ENCODE measurements around the gene PIGH.

PIGH gene

DNA sequence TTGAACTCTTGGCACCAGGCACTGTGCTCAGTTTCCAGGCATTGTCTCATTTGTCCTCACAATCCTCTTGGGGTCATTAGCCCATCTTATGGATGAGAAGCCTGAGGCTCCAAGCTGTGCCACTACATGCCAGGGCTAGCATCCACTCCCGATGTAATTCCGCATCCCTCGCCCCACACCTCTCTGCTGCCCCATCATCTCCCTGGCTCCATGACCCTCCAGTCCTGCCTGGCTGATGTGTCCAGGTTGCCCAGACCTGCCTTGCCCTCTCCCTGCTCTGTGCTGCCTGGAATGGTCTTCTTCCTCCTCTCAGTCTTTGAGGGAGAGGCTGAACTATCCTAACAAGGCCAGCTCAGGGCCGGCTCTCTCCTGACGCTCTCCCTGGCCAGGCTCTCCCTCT lies 27.5 kb downstream of the PIGH start:
- TF ChIP-seq, protein P1, sequence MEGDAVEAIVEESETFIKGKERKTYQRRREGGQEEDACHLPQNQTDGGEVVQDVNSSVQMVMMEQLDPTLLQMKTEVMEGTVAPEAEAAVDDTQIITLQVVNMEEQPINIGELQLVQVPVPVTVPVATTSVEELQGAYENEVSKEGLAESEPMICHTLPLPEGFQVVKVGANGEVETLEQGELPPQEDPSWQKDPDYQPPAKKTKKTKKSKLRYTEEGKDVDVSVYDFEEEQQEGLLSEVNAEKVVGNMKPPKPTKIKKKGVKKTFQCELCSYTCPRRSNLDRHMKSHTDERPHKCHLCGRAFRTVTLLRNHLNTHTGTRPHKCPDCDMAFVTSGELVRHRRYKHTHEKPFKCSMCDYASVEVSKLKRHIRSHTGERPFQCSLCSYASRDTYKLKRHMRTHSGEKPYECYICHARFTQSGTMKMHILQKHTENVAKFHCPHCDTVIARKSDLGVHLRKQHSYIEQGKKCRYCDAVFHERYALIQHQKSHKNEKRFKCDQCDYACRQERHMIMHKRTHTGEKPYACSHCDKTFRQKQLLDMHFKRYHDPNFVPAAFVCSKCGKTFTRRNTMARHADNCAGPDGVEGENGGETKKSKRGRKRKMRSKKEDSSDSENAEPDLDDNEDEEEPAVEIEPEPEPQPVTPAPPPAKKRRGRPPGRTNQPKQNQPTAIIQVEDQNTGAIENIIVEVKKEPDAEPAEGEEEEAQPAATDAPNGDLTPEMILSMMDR (conservative IDR thresholded peaks at IDR 0.05; ENCODE audit: low read depth) = no peak
- POLR2A ChIA-PET (ENCODE audit: low non-redundant PET) = interaction anchor here (1.8 kb wide), 1 partner anchor 44 kb away, joined by 5 read pairs; no protein-coding TSS in a partner anchor
- no peak overlapping the region for H3K27ac ChIP-seq
- CTCF ChIA-PET = interaction anchor here (0.6 to 4.5 kb wide), 7 partner anchors 11 to 153 kb away, joined by 5 to 84 read pairs (median 10); no protein-coding TSS in a partner anchor
- DNase-seq (ENCODE audit: low spot score) = no peak

DNA sequence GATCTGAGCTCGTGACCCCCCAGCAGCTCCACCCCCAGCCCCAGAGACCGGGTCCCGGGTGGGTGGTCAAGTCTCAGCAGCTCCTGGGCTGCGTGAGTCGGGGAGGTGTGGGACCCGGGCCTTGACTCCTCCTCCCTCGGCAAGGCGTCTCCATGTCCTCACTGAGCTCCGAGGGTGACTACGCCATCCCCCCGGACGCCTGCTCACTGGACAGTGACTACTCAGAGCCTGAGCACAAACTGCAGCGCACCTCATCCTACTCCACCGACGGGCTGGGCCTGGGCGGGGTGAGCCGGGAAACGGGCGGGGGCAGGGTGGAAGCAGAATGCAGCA lies 28.1 kb downstream of the PIGH start:
- TF ChIP-seq, protein P1 (conservative IDR thresholded peaks at IDR 0.05; ENCODE audit: low read depth) = no peak
- ChIA-PET POLR2A (ENCODE audit: low non-redundant PET) (interaction anchor here (1.8 kb wide), 1 partner anchor 43 kb away, joined by 5 read pairs; no protein-coding TSS in a partner anchor), CTCF (interaction anchor here (0.5 to 4.5 kb wide), 25 partner anchors 9 to 1688 kb away, joined by 3 to 84 read pairs (median 6); partner anchors contain the start of genes GALNT16 and PLEKHH1)
- no peak overlapping the region for H3K27ac ChIP-seq
- no peak for DNase-seq (ENCODE audit: low spot score)

DNA sequence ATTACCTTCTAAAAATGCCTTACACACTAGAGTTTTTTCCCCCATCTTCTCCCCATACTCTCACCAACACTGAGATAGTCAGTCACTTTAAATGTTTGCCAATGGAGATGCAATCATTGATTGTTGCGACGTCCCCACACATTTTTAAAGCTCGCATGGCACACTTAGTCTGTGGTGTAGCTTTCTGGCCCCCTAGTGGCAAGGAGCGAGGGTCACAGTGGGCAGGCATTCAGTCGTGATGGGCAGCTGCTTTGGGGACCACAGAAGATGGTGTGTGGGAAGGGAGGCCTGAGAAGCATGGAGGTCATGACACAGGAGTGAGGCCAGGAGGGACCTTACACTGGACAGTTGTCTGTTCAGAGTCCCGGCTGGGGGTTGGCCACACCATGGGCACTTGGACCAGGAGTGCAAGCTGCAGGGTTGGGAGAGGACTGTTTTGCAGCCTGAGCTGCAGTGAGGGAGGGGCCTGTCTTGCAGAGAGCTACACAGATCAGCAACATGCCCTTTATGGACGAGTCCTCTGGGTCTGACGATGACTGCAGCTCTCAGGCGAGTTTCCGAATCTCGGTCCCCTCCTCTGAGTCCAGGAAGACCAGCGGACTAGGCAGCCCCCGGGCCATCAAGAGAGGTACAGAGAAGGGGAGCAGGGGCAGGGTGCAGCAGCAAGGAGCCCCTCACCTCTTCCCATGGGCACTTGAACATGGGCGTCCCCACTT lies 28.6 kb downstream of the PIGH start:
- CTCF ChIA-PET = interaction anchor here (0.5 to 4.5 kb wide), 30 partner anchors 9 to 1688 kb away, joined by 3 to 84 read pairs (median 6); partner anchors contain the start of genes GALNT16 and PLEKHH1
- POLR2A ChIA-PET (ENCODE audit: low non-redundant PET) = interaction anchor here (1.8 kb wide), 1 partner anchor 43 kb away, joined by 5 read pairs; no protein-coding TSS in a partner anchor
- TF ChIP-seq, protein P1 (conservative IDR thresholded peaks at IDR 0.05; ENCODE audit: low read depth) = peak; percentile 91
- no peak overlapping the region for H3K27ac ChIP-seq
- DNase-seq (ENCODE audit: low spot score) = peak; percentile 61

DNA sequence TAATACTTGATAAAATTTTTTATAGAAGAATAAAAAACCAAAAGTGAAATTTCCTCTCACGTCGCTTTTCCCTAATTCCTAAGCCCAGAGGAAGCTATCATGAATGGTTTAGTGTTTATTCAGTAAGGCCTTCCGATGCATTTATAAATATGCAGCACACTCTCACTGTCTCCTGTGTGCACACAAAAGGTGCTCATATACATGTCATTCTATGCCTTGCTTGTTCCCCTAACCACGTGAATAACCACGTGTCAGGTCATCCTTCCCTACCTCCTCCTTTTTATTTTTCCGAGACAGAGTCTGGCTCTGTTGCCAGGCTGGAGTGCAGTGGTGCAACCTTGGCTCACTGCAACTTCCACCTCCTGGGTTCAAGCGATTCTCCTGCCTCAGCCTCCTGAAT lies 29.6 kb downstream of the PIGH start:
- DNase-seq (ENCODE audit: low spot score) = no peak
- ChIA-PET POLR2A (ENCODE audit: low non-redundant PET) (no interaction called here), CTCF (interaction anchor here (1.8 to 4.5 kb wide), 6 partner anchors 10 to 151 kb away, joined by 7 to 84 read pairs (median 15); no protein-coding TSS in a partner anchor)
- TF ChIP-seq, protein P1 (conservative IDR thresholded peaks at IDR 0.05; ENCODE audit: low read depth) = no peak
- no peak overlapping the region for H3K27ac ChIP-seq

DNA sequence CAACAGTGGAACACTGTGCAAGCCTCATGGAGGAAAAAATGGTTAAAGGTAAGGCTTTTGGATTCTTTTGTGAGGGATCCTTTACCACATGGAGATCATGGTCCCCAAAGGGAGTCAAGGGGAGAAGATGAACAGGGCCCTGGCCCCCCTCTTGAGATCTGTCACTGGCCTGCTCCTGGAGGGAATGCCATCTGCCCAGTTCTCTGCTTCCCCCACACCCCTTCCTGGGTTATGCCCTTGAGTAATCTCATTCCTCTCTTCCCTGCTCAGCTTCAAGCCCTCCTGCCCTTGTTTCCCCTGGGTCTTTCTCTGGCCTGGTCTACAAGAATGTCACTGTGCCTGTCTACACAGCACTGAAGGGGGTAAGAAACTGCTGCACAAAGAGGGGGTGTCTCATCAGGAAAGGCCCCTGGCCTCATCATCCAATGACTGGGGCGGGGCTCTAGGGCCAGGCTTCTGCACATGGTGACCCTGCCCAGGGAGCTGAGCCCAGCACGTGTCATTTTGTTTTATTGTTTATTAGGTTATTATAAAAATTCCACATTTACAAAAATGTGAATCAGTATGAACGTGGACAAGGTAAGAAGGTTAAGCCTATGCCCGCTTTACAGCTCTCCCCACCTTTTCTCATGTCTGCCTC lies 30.3 kb downstream of the PIGH start:
- H3K27ac ChIP-seq = no peak overlapping the region
- CTCF ChIA-PET = interaction anchor here (0.6 to 4.5 kb wide), 4 partner anchors 14 to 142 kb away, joined by 3 to 84 read pairs (median 35); no protein-coding TSS in a partner anchor
- no peak for DNase-seq (ENCODE audit: low spot score)
- TF ChIP-seq, protein P1 (conservative IDR thresholded peaks at IDR 0.05; ENCODE audit: low read depth) = no peak
- POLR2A ChIA-PET (ENCODE audit: low non-redundant PET) = no interaction called here

DNA sequence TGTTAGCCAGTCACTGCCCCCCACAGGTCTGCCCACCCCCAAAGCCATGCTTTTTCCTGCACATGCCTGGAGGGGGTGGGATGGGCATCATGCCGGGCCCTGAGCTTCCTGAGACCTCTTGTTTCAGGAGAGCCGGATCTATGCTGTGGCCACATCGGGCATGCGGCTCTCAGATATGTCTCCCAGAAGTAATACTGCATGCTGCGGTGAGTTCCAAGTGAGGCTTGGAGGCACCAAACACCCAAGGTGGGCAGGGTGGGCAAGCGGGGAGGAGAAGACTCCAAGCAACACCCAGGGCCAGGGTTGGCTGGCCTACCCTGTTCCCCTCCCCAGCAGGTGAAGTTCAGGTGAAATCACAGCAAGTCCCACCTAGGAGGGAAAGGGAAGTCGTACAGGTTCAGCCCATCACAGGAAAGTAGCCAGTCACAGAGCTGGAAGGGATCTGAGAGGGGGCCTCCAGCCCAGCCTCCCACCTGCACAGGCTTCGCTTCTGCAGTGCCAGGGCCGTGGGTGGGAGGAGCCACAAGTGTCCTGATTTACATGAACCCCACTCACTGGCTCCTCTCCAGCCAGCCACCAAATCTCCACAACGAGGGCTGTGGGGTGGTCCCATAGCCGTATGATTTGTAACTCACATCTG lies 30.9 kb downstream of the PIGH start:
- TF ChIP-seq, protein P1 (conservative IDR thresholded peaks at IDR 0.05; ENCODE audit: low read depth) = no peak
- CTCF ChIA-PET = interaction anchor here (0.6 to 4.5 kb wide), 2 partner anchors 14 to 43 kb away, joined by 3 to 84 read pairs; no protein-coding TSS in a partner anchor
- H3K27ac ChIP-seq = no peak overlapping the region
- POLR2A ChIA-PET (ENCODE audit: low non-redundant PET) = no interaction called here
- no peak for DNase-seq (ENCODE audit: low spot score)

Measured in RWPE1 (cell line).